Measurements from ENCODE around the gene KPNA3. TPM values are rescaled to one million over a fixed set of nuclear protein-coding genes. Genes with fewer than 3 reads are reported as not detected.

Gene KPNA3
- total RNA-seq, 1 experiment from 2014 or later, result 62.0 TPM

DNA sequence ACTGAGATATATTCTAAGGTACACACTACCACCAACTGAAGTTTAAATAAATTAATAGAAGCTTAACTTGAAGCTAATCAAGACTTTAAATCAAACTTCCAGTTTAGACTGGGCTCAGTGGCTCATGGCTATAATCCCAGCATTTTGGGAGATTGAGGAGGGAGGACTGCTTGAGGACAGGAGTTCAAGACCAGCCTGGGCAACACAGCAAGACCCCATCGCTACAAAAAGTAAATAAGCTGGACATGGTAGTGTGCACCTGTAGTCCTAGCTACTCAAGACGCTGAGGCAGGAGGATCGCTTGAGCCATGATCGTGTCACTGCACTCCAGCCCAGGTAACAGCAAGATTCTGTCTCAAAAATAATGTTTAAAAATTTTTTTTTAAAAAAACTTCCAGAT is 8.6 kb downstream of the KPNA3 start:
- Histone ChIP-seq H3K4me3 (ENCODE audit: low read depth, low read length, poor library complexity, severe bottlenecking) (no peak overlapping the region), H3K36me3 (ENCODE audit: insufficient read depth, low read length, poor library complexity, severe bottlenecking) (no peaks in the 10 kb centered on the region), H3K4me1 (ENCODE audit: insufficient read depth, low read length, poor library complexity, severe bottlenecking) (no peaks in the 10 kb centered on the region), H3K27ac (ENCODE audit: low read depth, low read length, poor library complexity, severe bottlenecking) (no peak overlapping the region), H3K9me3 (ENCODE audit: low read depth, low read length, poor library complexity, severe bottlenecking) (no peaks in the 10 kb centered on the region), H3K27me3 (replicated peaks; ENCODE audit: insufficient read depth, low read depth, low read length, poor library complexity) (no peaks in the 10 kb centered on the region)
- intact Hi-C loops (cut with micrococcal nuclease; ENCODE audit: unreplicated experiment), result no loop called here
- DNase-seq (ENCODE audit: low spot score), result no peak
- no TSS peak for BruUV-seq (replicated peaks)
- CTCF ChIA-PET, result no interaction called here
- no peak for TF ChIP-seq EZH2 (IDR thresholded peaks at IDR 0.05; ENCODE audit: borderline replicate concordance, low read depth, low read length, poor library complexity, severe bottlenecking)
- TF ChIP-seq, protein P1, sequence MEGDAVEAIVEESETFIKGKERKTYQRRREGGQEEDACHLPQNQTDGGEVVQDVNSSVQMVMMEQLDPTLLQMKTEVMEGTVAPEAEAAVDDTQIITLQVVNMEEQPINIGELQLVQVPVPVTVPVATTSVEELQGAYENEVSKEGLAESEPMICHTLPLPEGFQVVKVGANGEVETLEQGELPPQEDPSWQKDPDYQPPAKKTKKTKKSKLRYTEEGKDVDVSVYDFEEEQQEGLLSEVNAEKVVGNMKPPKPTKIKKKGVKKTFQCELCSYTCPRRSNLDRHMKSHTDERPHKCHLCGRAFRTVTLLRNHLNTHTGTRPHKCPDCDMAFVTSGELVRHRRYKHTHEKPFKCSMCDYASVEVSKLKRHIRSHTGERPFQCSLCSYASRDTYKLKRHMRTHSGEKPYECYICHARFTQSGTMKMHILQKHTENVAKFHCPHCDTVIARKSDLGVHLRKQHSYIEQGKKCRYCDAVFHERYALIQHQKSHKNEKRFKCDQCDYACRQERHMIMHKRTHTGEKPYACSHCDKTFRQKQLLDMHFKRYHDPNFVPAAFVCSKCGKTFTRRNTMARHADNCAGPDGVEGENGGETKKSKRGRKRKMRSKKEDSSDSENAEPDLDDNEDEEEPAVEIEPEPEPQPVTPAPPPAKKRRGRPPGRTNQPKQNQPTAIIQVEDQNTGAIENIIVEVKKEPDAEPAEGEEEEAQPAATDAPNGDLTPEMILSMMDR (conservative IDR thresholded peaks at IDR 0.05; ENCODE audit: low read depth, low read length), result no peak
- POLR2A ChIA-PET (ENCODE audit: low non-redundant PET), result no interaction called here

DNA sequence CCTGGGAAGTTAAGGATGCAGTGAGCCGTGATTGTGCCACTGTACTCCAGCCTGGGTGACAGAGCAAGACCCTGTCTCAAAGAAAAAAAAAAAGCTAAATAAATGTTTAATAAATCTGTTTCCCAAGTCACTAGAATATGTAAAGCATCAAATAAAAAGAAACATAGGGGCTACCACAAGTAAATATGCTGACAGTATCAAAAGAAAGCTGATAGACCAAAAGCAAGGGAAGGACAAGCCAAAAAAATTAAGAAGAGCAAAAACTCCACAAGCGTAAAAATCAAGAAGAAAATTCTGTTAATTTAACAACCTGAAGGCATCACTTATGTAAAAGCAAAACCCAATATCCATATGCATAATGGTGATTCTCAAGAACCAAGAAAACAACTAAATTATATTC is 9.7 kb downstream of the KPNA3 start:
- Histone ChIP-seq H3K9me3 (ENCODE audit: low read depth, low read length, poor library complexity, severe bottlenecking) (no peaks in the 10 kb centered on the region), H3K27me3 (replicated peaks; ENCODE audit: insufficient read depth, low read depth, low read length, poor library complexity) (no peaks in the 10 kb centered on the region), H3K4me3 (ENCODE audit: low read depth, low read length, poor library complexity, severe bottlenecking) (no peak overlapping the region), H3K27ac (ENCODE audit: low read depth, low read length, poor library complexity, severe bottlenecking) (no peak overlapping the region), H3K4me1 (ENCODE audit: insufficient read depth, low read length, poor library complexity, severe bottlenecking) (no peaks in the 10 kb centered on the region), H3K36me3 (ENCODE audit: insufficient read depth, low read length, poor library complexity, severe bottlenecking) (no peaks in the 10 kb centered on the region)
- ChIA-PET CTCF (no interaction called here), POLR2A (ENCODE audit: low non-redundant PET) (no interaction called here)
- no peak for DNase-seq (ENCODE audit: low spot score)
- BruUV-seq (replicated peaks), result no TSS peak
- intact Hi-C loops (cut with micrococcal nuclease; ENCODE audit: unreplicated experiment), result no loop called here
- TF ChIP-seq, protein P1 (conservative IDR thresholded peaks at IDR 0.05; ENCODE audit: low read depth, low read length), result no peak
- no peak for TF ChIP-seq EZH2 (IDR thresholded peaks at IDR 0.05; ENCODE audit: borderline replicate concordance, low read depth, low read length, poor library complexity, severe bottlenecking)

DNA sequence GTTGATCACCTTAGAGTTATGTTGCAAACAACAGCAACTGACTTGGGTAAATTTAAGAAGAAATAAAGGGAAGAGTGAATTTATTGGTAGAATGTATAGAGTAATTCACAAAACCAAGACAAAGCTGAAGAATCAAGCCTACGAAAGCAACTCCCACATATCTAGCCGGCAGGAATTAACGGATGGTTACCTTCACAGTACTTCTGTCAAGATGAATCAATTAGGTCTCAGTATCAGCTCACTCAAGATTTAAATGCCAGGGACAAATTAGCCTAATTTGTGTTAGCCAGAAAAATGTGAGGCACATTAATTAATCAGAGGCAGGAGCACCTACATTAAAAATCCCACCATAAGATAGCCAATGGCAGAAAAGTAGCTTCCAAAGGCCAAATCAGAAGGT is 10.7 kb downstream of the KPNA3 start:
- ChIA-PET POLR2A (ENCODE audit: low non-redundant PET) (no interaction called here), CTCF (no interaction called here)
- Histone ChIP-seq H3K9me3 (ENCODE audit: low read depth, low read length, poor library complexity, severe bottlenecking) (no peaks in the 10 kb centered on the region), H3K27me3 (replicated peaks; ENCODE audit: insufficient read depth, low read depth, low read length, poor library complexity) (no peaks in the 10 kb centered on the region), H3K4me3 (ENCODE audit: low read depth, low read length, poor library complexity, severe bottlenecking) (no peak overlapping the region), H3K36me3 (ENCODE audit: insufficient read depth, low read length, poor library complexity, severe bottlenecking) (no peaks in the 10 kb centered on the region), H3K4me1 (ENCODE audit: insufficient read depth, low read length, poor library complexity, severe bottlenecking) (no peaks in the 10 kb centered on the region), H3K27ac (ENCODE audit: low read depth, low read length, poor library complexity, severe bottlenecking) (no peak overlapping the region)
- intact Hi-C loops (cut with micrococcal nuclease; ENCODE audit: unreplicated experiment), result no loop called here
- TF ChIP-seq, protein P1 (conservative IDR thresholded peaks at IDR 0.05; ENCODE audit: low read depth, low read length), result no peak
- TF ChIP-seq EZH2 (IDR thresholded peaks at IDR 0.05; ENCODE audit: borderline replicate concordance, low read depth, low read length, poor library complexity, severe bottlenecking), result no peak
- BruUV-seq (replicated peaks), result no TSS peak
- no peak for DNase-seq (ENCODE audit: low spot score)
